ENCODE results near the gene TLR9.

Gene TLR9

GRCh38 chr3:52247409-52248164 lies 22.1 kb upstream of the TLR9 start:
- peak; percentile 49 for DNase-seq

GRCh38 chr3:52246728-52247408 lies 21.4 kb upstream of the TLR9 start:
- peak; percentile 63 for DNase-seq

- DNase-seq = no peak
These were observed 20.8 kb upstream of the TLR9 start for GRCh38 chr3:52246264-52246620.

- DNase-seq = peak; percentile 76
These were observed 20.1 kb upstream of the TLR9 start, which contains the start of gene PPM1M for GRCh38 chr3:52245322-52246263. PPM1M (plus strand) TSS chr3:52245759; CDS start chr3:52245825, 66 bp downstream.

- peak; percentile 72 for DNase-seq
These were observed 18.6 kb upstream of the TLR9 start for GRCh38 chr3:52243791-52244628.

- DNase-seq = no peak
These were observed 16.6 kb upstream of the TLR9 start for GRCh38 chr3:52242039-52242438.

GRCh38 chr3:52240886-52241370 lies 15.5 kb upstream of the TLR9 start:
- no peak for DNase-seq

- peak; percentile 78 for DNase-seq
These were observed 14.8 kb upstream of the TLR9 start for GRCh38 chr3:52240059-52240885.

GRCh38 chr3:52238761-52239701 lies 13.6 kb upstream of the TLR9 start, which contains the start of gene TWF2:
TWF2 (minus strand) TSS chr3:52239158; CDS start chr3:52239016, 142 bp downstream.
- peak; percentile 95 for DNase-seq

- no peak for DNase-seq
These were observed 12.8 kb upstream of the TLR9 start for GRCh38 chr3:52238193-52238760.

GRCh38 chr3:52237657-52238172 lies 12.3 kb upstream of the TLR9 start:
- DNase-seq = no peak

GRCh38 chr3:52237006-52237656 lies 11.7 kb upstream of the TLR9 start:
- no peak for DNase-seq

GRCh38 chr3:52236424-52236886 lies 11.0 kb upstream of the TLR9 start:
- DNase-seq = no peak

- no peak for DNase-seq
These were observed 9.3 kb upstream of the TLR9 start for GRCh38 chr3:52234516-52235447.

- no peak for DNase-seq
These were observed 8.5 kb upstream of the TLR9 start for GRCh38 chr3:52233968-52234367.

GRCh38 chr3:52233108-52233591 lies 7.7 kb upstream of the TLR9 start:
- DNase-seq = no peak
